Tibial artery (tissue), 4 donors: ENCODE results near the gene SLC25A44.

Experiments used
- DNase-seq, 2 donors: peaks; one replicate each; pipeline ENCODE4 v3.0.0-alpha.2; 2019
- H3K27ac ChIP-seq, 2 donors: fragments of 200-600 bp; sonication (generic) in 1 of 2; 1 replicate in 1 of 2; 2 replicates in 1 of 2; pipeline ENCODE4 v1.5.1; 2018 to 2019; ENCODE audit warnings: mild to moderate bottlenecking in 1 of 2
- H3K27me3 ChIP-seq, 2 donors: fragments of 200-600 bp; sonication (generic) in 1 of 2; one replicate each; pipeline versions ENCODE4 v1.5.1 to v1.6.0; 2016 to 2019
- H3K36me3 ChIP-seq, 3 donors: fragments of 200-600 bp; sonication (generic) in 2 of 3; one replicate each; pipeline ENCODE4 v1.5.1; 2016 to 2019; ENCODE audit warnings: mild to moderate bottlenecking in 2 of 3
- H3K4me1 ChIP-seq, 4 donors: fragments of 200-600 bp; sonication (generic) in 2 of 4; 1 replicate in 3 of 4; 2 replicates in 1 of 4; pipeline ENCODE4 v1.5.1; 2016 to 2019
- H3K4me3 ChIP-seq, 2 donors: fragments of 200-600 bp; sonication (generic) in 1 of 2; 1 replicate in 1 of 2; 2 replicates in 1 of 2; pipeline ENCODE4 v1.5.1; 2018 to 2019; ENCODE audit warnings: mild to moderate bottlenecking in 2 of 2
- H3K9me3 ChIP-seq, 3 donors: fragments of 200-600 bp; sonication (generic) in 1 of 3; one replicate each; pipeline ENCODE4 v1.5.1; 2016 to 2019
- intact Hi-C: fragments of 100-400 bp; cut with DNase I; formaldehyde crosslinking; loops from one replicate; pipeline ENCODE4 v1.15.0; 2023; ENCODE audit warnings: low total_unique reads
- TF ChIP-seq, protein P1 (sequence below), 2 experiments: fragments of 200-600 bp in 1 of 2; fragments of 450-650 bp in 1 of 2; IDR thresholded peaks; one replicate each; pipeline ENCODE4 v1.5.1; 2017 to 2019; ENCODE audit warnings: antibody characterized with exemption in 2 of 2, mild to moderate bottlenecking in 1 of 2, moderate library complexity in 1 of 2

Gene SLC25A44

GRCh38 chr1:156193208-156193487, 756 bp upstream of the SLC25A44 start:
- peak overlapping the region; percentile 70 to 83 for H3K4me3 ChIP-seq
- H3K27ac ChIP-seq: peak overlapping the region; percentile 71 to 76
- TF ChIP-seq, protein P1, sequence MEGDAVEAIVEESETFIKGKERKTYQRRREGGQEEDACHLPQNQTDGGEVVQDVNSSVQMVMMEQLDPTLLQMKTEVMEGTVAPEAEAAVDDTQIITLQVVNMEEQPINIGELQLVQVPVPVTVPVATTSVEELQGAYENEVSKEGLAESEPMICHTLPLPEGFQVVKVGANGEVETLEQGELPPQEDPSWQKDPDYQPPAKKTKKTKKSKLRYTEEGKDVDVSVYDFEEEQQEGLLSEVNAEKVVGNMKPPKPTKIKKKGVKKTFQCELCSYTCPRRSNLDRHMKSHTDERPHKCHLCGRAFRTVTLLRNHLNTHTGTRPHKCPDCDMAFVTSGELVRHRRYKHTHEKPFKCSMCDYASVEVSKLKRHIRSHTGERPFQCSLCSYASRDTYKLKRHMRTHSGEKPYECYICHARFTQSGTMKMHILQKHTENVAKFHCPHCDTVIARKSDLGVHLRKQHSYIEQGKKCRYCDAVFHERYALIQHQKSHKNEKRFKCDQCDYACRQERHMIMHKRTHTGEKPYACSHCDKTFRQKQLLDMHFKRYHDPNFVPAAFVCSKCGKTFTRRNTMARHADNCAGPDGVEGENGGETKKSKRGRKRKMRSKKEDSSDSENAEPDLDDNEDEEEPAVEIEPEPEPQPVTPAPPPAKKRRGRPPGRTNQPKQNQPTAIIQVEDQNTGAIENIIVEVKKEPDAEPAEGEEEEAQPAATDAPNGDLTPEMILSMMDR (IDR thresholded peaks at IDR 0.05): no peak
- intact Hi-C loops: no loop called here
- H3K27me3 ChIP-seq: no peaks in the 10 kb centered on the region
- no peaks in the 10 kb centered on the region for H3K9me3 ChIP-seq
- peaks cover 0 to 32% (median 15%) of the 10 kb centered on the region in 4 donors for H3K4me1 ChIP-seq
- H3K36me3 ChIP-seq: peaks cover 0 to 13% (median 8%) of the 10 kb centered on the region in 3 donors
- no peak for DNase-seq

DNA sequence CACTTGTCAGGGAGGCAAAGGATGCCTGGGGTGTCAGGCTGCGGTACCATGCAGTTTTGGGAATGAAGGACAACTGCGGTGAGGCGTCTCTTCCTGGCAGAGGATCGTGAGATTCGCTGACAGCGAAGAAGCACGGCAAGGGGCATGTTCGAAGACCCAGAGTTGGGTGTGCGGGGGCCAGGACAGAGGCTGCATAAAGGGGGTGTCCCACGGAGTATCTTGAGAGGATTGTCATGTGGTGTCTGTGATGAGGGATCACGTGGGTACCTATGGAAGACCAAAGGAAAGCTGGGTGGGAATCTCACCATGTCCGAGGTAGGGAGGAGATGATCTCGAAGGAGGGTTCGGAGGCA, 372 bp downstream of the SLC25A44 start:
- H3K27ac ChIP-seq: peak overlapping the region; percentile 71 to 76
- H3K4me3 ChIP-seq: peak overlapping the region; percentile 70 to 83
- H3K27me3 ChIP-seq: no peaks in the 10 kb centered on the region
- DNase-seq: no peak
- intact Hi-C loops: loop anchor here (1.0 kb wide), 1 partner anchor 19 kb away; the partner anchor contains the start of gene PMF1
- H3K36me3 ChIP-seq: peaks cover 0 to 13% (median 8%) of the 10 kb centered on the region in 3 donors
- H3K4me1 ChIP-seq: peaks cover 0 to 32% (median 15%) of the 10 kb centered on the region in 4 donors
- TF ChIP-seq, protein P1 (IDR thresholded peaks at IDR 0.05): no peak
- H3K9me3 ChIP-seq: no peaks in the 10 kb centered on the region

DNA sequence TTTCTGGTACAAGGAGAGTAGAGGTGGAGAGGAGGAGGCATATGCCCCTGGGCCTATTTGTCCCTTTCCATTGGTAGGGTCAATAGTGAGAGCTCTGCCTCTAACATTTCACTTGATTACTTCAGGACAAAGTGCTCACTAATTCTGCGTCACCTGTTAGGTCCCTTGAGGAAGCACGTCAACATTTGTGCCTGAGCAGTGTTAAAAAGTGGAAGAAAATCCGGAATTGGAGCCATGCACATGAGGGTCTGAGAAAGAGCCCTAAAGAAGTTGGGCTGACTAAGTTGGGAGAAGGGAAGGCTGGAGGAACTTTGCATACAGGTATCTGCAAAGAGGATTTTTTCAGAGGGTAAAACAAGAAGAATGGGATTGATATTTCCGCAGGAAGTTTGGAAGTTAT, 1.9 kb downstream of the SLC25A44 start:
- peaks cover 0 to 32% (median 15%) of the 10 kb centered on the region in 4 donors for H3K4me1 ChIP-seq

GRCh38 chr1:156196445-156196844, 2.5 kb downstream of the SLC25A44 start:
- TF ChIP-seq, protein P1 (IDR thresholded peaks at IDR 0.05): no peak
- Histone ChIP-seq H3K36me3 (peaks cover 6 to 34% (median 21%) of the 10 kb centered on the region in 3 donors), H3K4me1 (peaks cover 0 to 32% (median 15%) of the 10 kb centered on the region in 4 donors), H3K27me3 (no peaks in the 10 kb centered on the region), H3K27ac (no peak overlapping the region), H3K4me3 (no peak overlapping the region), H3K9me3 (no peaks in the 10 kb centered on the region)
- intact Hi-C loops: no loop called here
- no peak for DNase-seq

More for the DNA sequence above, 1.9 kb downstream of the SLC25A44 start:
- H3K27me3 ChIP-seq: no peaks in the 10 kb centered on the region
- H3K4me3 ChIP-seq: no peak overlapping the region
- TF ChIP-seq, protein P1 (IDR thresholded peaks at IDR 0.05): no peak
- no peak for DNase-seq
- intact Hi-C loops: no loop called here
- no peaks in the 10 kb centered on the region for H3K9me3 ChIP-seq
- H3K36me3 ChIP-seq: peaks cover 6 to 28% (median 18%) of the 10 kb centered on the region in 3 donors
- no peak overlapping the region for H3K27ac ChIP-seq

DNA sequence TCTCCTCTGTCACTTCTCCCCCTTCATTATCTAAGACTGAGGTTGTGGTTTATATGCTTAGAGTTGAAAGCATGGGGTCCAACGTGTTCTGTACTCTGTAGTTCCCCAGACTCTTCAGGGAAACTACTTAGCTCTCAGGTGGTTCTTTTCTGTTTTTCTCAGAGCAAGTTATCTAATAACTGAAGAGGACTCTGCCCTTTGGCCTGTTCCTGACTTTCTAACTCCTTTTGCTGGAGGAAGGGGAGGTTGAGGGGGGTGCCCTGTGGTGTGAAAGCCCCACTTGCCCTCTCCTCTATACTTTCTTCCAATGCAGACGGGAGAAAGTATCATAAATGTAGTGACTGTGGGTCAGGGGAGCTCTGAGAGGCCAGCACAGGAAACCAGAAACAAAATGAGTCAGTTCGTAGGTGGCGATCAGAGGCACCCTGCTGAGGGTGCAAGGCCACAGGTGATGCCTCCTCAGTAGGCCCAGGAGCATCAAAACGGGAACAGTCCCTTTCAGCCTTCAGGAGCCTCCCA, 5.0 kb downstream of the SLC25A44 start:
- no peak overlapping the region for H3K4me3 ChIP-seq
- no peaks in the 10 kb centered on the region for H3K27me3 ChIP-seq
- intact Hi-C loops: no loop called here
- H3K36me3 ChIP-seq: peaks cover 6 to 55% (median 21%) of the 10 kb centered on the region in 3 donors
- DNase-seq: peak in 1 of 2 donors; percentile 20
- H3K27ac ChIP-seq: no peak overlapping the region
- TF ChIP-seq, protein P1 (IDR thresholded peaks at IDR 0.05): no peak
- H3K9me3 ChIP-seq: no peaks in the 10 kb centered on the region
- peaks cover 0 to 32% (median 14%) of the 10 kb centered on the region in 4 donors for H3K4me1 ChIP-seq

DNA sequence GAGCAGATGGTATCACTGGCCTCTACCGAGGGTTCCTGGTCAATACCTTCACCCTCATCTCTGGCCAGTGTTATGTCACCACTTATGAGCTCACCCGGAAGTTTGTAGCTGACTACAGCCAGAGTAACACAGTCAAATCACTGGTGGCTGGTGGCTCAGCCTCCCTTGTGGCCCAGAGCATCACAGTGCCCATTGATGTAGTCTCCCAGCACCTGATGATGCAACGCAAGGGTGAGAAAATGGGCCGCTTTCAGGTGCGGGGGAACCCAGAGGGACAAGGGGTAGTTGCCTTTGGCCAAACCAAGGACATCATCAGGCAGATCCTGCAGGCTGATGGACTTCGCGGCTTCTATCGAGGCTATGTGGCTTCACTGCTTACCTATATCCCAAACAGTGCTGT, 6.1 kb downstream of the SLC25A44 start:
- H3K27ac ChIP-seq: no peak overlapping the region
- H3K4me3 ChIP-seq: no peak overlapping the region
- peaks cover 0 to 24% (median 8%) of the 10 kb centered on the region in 4 donors for H3K4me1 ChIP-seq
- H3K36me3 ChIP-seq: peaks cover 6 to 65% (median 21%) of the 10 kb centered on the region in 3 donors
- H3K27me3 ChIP-seq: no peaks in the 10 kb centered on the region
- intact Hi-C loops: no loop called here
- peak in 1 of 2 donors; percentile 46 for DNase-seq
- TF ChIP-seq, protein P1 (IDR thresholded peaks at IDR 0.05): no peak
- H3K9me3 ChIP-seq: no peaks in the 10 kb centered on the region
